HEK293T (cell line): ENCODE measurements around the gene KAZALD1.

Experiments used
- ARNT ChIP-seq: fragments of 450-650 bp; IDR thresholded peaks from 2 replicates; pipeline ENCODE4 v1.6.1; 2017; ENCODE audit warnings: mild to moderate bottlenecking
- BHLHE40 ChIP-seq: fragments of 450-650 bp; IDR thresholded peaks from 2 replicates; pipeline ENCODE4 v1.6.1; 2016; ENCODE audit warnings: mild to moderate bottlenecking, moderate library complexity, borderline replicate concordance
- ELF4 ChIP-seq: fragments of 450-650 bp; IDR thresholded peaks from 2 replicates; pipeline ENCODE4 v1.6.1; 2017; ENCODE audit warnings: antibody characterized with exemption
- FOXA1 ChIP-seq: fragments of 450-650 bp; IDR thresholded peaks from 2 replicates; pipeline ENCODE4 v1.6.1; 2016; ENCODE audit warnings: mild to moderate bottlenecking
- FOXM1 ChIP-seq: fragments of 450-650 bp; IDR thresholded peaks from 2 replicates; pipeline ENCODE4 v1.6.1; 2017; ENCODE audit warnings: mild to moderate bottlenecking, borderline replicate concordance
- HDGF ChIP-seq: fragments of 450-650 bp; IDR thresholded peaks from 2 replicates; pipeline ENCODE4 v1.6.1; 2017; ENCODE audit warnings: antibody characterized with exemption, borderline replicate concordance
- LEF1 ChIP-seq: fragments of 450-650 bp; IDR thresholded peaks from 2 replicates; pipeline ENCODE4 v1.6.1; 2017; ENCODE audit warnings: mild to moderate bottlenecking, borderline replicate concordance
- PKNOX1 ChIP-seq: fragments of 450-650 bp; IDR thresholded peaks from 2 replicates; pipeline ENCODE4 v1.6.1; 2016
- SP1 ChIP-seq: fragments of 450-650 bp; IDR thresholded peaks from 2 replicates; pipeline ENCODE4 v1.6.1; 2017
- SUZ12 ChIP-seq: fragments of 450-650 bp; IDR thresholded peaks from 2 replicates; pipeline ENCODE4 v1.6.1; 2016; ENCODE audit warnings: mild to moderate bottlenecking
- ZNF384 ChIP-seq: fragments of 450-650 bp; IDR thresholded peaks from 2 replicates; pipeline ENCODE4 v1.6.1; 2016

- TF ChIP-seq ELF4 (no peak), ARNT (no peak), ZNF384 (no peak), PKNOX1 (no peak), LEF1 (no peak), BHLHE40 (no peak), HDGF (no peak), SUZ12 (no peak), FOXA1 (no peak), FOXM1 (no peak), SP1 (no peak)
Measured at GRCh38 chr10:101021692-101022251, 40.0 kb upstream of the KAZALD1 start.
